Endothelial cell of umbilical vein (primary cell): ENCODE data around the gene MYCT1.

ENCODE experiments used
- CTCF ChIP-seq, 2 donors: IDR thresholded peaks; 1 replicate in 1 of 2; 2 replicates in 1 of 2; pipeline ENCODE4 v1.5.1; 2011; ENCODE audit warnings: low read length in 2 of 2, mild to moderate bottlenecking in 2 of 2, moderate library complexity in 2 of 2, control low read depth in 1 of 2, inconsistent platforms in 1 of 2, low read depth in 1 of 2; ENCODE audit not compliant: insufficient read depth in 1 of 2; ENCODE audit errors: extremely low read depth in 1 of 2
- FOS ChIP-seq: IDR thresholded peaks from 2 replicates; pipeline ENCODE4 v1.6.1; 2011; ENCODE audit warnings: mild to moderate bottlenecking, low read length, moderate library complexity, borderline replicate concordance; ENCODE audit not compliant: insufficient read depth
- MAX ChIP-seq: IDR thresholded peaks from 2 replicates; pipeline ENCODE4 v1.6.1; 2011; ENCODE audit not compliant: insufficient read depth, insufficient read length
- POLR2A ChIP-seq: IDR thresholded peaks from 2 replicates; pipeline ENCODE4 v1.6.1; 2012; ENCODE audit warnings: low read depth, mild to moderate bottlenecking, control low read depth, low read length
- POLR2AphosphoS5 ChIP-seq: IDR thresholded peaks from 2 replicates; pipeline ENCODE4 v1.6.1; 2012; ENCODE audit warnings: low read depth, mild to moderate bottlenecking, control low read depth, low read length, moderate library complexity; ENCODE audit not compliant: insufficient read depth

DNA sequence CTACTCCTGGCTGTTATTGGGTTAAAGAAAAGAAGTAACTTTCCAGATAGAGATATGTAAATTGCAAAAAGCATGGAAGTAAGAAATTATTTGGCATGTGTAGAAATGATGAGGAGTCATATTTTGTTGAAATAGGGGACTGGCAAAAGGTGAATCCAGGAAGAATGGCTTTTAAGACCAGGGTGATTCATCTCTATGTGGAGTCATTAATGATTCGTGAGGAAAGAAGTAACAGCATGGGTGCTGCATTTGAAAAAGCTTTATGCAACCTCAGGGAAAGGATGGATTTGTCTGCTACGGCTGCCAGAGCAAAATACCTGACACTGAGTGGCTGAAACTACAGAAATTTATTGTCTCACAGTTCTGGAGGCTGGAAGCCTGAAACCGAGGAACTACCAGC, 45.7 kb upstream of the MYCT1 start:
- TF ChIP-seq POLR2AphosphoS5 (no peak), CTCF (IDR thresholded peaks at IDR 0.05; ENCODE audit: extremely low read depth in 1 of 2, insufficient read depth in 1 of 2, low read depth in 1 of 2, low read length in 2 of 2) (no peak), POLR2A (no peak), FOS (no peak), MAX (no peak)
